GM12891 (cell line): Measurements from ENCODE around the gene FBXL17.

ENCODE experiments used
- DNase-seq: peaks from one replicate; pipeline ENCODE4 v3.0.0; 2011; ENCODE audit warnings: low spot score; ENCODE audit not compliant: insufficient read length
- FAIRE-seq: peaks from 2 replicates; lab custom pipeline; 2011; peaks lifted over from hg19 to GRCh38; lab: Jason Lieb, UNC
- PAX5 ChIP-seq: IDR thresholded peaks from 2 replicates; pipeline ENCODE4 v1.6.1; 2011; ENCODE audit warnings: low read length, moderate library complexity, mild to moderate bottlenecking; ENCODE audit not compliant: insufficient read depth, severe bottlenecking
- POLR2A ChIP-seq: IDR thresholded peaks from 2 replicates; pipeline ENCODE4 v1.6.1; 2011; ENCODE audit warnings: low read depth, low read length, control low read depth
- POLR2AphosphoS5 ChIP-seq: IDR thresholded peaks from 2 replicates; pipeline ENCODE4 v1.6.1; 2011; ENCODE audit warnings: low read depth, low read length, control low read depth
- POU2F2 ChIP-seq: IDR thresholded peaks from 2 replicates; pipeline ENCODE4 v1.6.1; 2011; ENCODE audit warnings: low read depth, mild to moderate bottlenecking, control low read depth, low read length, moderate library complexity
- SPI1 ChIP-seq: IDR thresholded peaks from 2 replicates; pipeline ENCODE4 v1.6.1; 2011; ENCODE audit warnings: low read depth, low read length, control low read depth
- TAF1 ChIP-seq: IDR thresholded peaks from 2 replicates; pipeline ENCODE4 v1.6.1; 2011; ENCODE audit warnings: low read depth, low read length, control low read depth

FBXL17 gene

DNA sequence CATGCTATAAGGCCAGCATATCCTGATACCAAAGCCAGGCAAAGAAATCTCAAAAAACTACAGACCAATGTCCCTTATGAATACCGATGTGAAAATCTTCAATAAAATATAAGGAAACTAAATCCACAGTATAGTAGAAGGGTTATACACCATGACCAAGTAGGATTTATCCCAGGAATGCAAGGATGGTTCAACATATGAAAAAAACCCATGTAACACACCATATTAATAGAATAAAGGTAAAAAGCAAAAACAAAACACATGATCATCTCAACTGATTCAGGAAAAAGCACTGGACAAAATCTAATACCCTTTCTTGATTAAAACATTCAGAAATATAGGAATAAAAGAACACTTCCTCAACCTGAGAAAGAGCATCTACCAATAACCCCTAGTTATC lies 6.1 kb downstream of the FBXL17 start:
- TF ChIP-seq POLR2A (no peak), POU2F2 (no peak)
- DNase-seq (no peak), FAIRE-seq (no peak)

DNA sequence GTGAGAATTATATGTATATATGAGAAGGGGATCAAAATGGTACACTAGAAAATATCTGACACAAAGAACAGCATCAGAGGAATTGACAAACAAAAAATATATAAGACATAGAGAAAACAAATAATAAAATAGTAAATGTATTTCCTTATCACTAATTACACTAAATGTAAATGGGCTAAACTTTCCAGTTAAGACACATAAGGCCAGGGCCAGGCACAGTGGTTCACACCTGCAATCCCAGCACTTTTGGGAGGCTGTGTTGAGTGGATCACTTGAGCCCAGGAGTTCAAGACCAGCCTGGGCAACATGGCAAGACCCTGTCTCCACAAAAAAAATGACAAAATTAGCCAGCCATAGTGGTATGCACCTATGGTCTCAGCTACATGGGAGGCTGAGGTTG lies 8.5 kb downstream of the FBXL17 start:
- FAIRE-seq (no peak), DNase-seq (no peak)
- TF ChIP-seq POLR2AphosphoS5 (no peak), POU2F2 (no peak), PAX5 (no peak), TAF1 (no peak), SPI1 (no peak), POLR2A (no peak)

DNA sequence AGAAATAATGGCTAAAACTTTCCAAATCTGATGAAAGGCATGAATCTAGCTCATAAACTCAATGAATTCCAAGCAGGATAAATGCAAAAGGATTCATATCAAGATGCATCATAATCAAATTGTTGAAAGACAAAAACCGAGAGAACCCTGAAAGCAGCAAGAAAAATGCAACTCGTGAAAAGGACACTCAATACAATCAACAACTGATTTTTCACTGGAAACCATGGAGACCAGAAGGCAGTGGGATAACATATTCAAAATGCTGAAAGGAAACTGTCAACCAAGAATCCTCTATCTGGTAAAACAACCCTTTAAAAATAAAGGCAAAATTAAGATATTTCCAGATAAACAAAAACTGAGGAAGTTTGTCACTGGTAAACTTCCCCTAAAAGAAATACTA lies 9.5 kb downstream of the FBXL17 start:
- DNase-seq (no peak), FAIRE-seq (no peak)
- TF ChIP-seq PAX5 (no peak), TAF1 (no peak), POU2F2 (no peak), POLR2A (no peak), POLR2AphosphoS5 (no peak), SPI1 (no peak)

DNA sequence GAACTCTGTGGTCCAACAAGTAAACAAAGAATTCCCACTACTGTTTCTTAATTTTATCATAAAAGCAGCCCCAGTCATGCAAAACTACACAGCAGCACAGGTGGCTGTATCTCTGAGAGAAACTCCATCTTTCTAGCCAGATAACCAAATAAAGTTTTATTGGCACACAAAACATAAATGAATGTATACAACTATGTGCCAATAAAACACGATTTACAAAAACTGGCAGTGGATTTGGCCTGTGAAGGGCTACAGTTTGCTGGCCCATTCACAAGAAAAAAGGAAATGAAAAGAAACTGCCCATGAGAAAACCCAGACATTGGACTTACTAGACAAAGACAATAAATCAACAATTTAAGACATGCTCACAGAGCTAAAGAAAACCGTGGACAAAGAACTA lies 10.6 kb downstream of the FBXL17 start:
- FAIRE-seq, result no peak
- no peak for DNase-seq
- TF ChIP-seq POLR2AphosphoS5 (no peak), SPI1 (no peak), PAX5 (no peak), POU2F2 (no peak), POLR2A (no peak), TAF1 (no peak)

DNA sequence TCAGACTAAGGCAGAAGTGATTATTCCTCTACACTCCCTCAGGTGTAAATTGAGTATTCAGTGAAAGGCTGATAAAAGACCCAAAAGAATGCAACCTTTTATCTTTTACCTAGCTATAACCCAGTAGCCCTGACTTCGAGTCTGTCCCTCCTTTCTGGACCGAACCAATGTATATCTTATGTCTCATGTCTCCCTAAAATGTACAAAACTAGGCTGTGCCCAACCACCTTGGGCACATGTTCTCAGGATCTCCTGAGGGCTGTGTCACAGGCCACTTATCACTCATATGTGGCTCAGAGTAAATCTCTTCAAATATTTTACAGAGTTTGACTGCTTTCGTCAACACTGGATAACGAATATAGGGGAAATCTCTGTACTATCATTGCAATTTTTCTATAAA lies 12.7 kb downstream of the FBXL17 start:
- TF ChIP-seq POLR2A (no peak), TAF1 (no peak), POU2F2 (no peak), POLR2AphosphoS5 (no peak), SPI1 (no peak), PAX5 (no peak)
- no peak for DNase-seq
- peak; percentile 9 for FAIRE-seq

DNA sequence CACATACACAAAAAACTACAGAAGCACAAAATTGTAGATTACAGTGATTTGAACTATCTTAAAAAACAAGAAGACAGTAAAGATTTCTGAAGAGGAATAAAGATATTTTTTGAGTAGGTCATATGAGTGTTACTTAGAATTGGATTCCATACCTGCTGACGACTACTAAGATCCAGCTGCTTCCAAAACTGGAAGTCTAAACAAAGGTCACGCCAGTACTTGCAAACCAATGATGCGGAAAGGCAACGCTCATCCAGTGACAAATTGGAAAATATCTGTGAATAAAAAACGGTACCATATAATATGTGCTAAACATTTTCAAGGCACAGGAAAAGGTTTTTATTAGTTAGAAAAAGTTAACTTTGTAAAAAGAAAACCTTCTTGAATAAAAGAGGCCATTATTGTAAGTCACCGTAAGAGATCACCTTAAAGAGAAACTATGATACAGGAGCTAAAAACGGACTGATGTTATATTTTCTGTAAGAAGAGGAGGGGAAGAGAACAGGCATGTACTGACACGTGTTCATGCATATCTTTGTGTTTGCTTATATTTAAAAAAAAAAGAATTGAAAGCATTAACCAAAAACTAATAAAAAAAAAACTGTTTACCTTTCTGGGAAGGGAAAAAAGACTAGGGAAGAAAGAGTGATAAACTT lies 14.1 kb downstream of the FBXL17 start:
- TF ChIP-seq PAX5 (no peak), SPI1 (no peak), POU2F2 (no peak), POLR2A (no peak), TAF1 (no peak), POLR2AphosphoS5 (no peak)
- FAIRE-seq (no peak), DNase-seq (no peak)

DNA sequence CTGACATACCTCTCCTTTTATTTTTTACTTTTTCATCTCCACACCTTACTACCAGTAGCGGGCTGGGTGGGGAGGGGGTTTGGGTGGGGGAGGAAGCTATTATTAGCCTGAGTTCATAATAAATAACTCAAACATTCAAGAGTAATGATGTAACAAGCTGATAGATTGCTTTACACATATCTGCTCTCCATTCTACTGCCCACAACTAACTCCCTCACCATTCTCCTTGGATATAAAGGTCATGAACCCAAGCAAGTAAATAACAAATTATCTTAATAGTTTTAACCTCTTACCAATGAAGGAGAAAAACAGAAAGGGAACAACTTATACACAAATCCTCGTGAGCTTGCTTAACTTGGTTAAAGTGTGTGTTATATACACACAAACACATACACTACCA lies 15.4 kb downstream of the FBXL17 start:
- DNase-seq (no peak), FAIRE-seq (peak; percentile 66)
- no peak for TF ChIP-seq POLR2AphosphoS5
- TF ChIP-seq POLR2A, result no peak
- TF ChIP-seq PAX5, result no peak
- TF ChIP-seq POU2F2, result no peak
- no peak for TF ChIP-seq SPI1
- no peak for TF ChIP-seq TAF1

DNA sequence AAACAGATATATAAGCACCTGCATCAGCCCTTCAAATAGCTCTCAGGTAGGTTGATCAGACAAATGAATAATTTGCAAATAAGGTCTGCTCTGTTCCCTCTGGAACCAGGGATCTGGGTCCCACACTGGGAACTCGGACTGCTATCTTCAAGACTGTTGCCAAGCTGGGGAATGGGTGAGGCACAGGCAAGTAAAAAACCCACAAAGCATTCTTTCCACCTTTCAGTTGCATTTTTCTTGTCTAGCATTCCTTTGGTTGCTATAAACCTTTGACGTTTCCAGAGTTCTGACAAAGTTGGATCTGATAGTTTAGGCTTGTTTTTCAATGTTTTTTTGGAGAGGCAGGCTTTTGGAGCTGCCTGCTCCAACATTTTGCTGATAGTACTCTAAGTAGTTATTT lies 20.1 kb downstream of the FBXL17 start:
- no peak for TF ChIP-seq SPI1
- TF ChIP-seq PAX5, result no peak
- no peak for DNase-seq
- FAIRE-seq, result no peak

DNA sequence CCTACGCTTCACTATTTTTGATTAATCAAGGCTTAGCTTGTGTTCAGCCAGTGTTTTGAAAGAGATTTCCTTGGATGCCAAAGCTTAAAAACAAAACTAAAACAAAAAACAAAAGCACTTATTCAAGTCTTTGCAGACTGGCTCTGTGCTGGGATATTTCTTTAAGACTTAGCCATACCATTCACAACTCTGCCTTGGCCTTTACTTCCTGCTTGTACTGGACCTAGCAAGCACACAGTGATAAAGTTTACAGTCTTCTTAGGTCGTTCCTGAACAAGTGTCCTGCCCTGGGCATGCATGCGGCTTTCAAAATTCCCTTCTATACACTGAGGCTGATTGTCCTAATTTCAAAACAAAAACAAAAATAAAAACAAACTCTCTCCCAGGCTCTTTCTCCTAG lies 20.7 kb downstream of the FBXL17 start:
- DNase-seq (no peak), FAIRE-seq (no peak)
- TF ChIP-seq PAX5, result no peak
- no peak for TF ChIP-seq POLR2A
- TF ChIP-seq TAF1, result no peak
- no peak for TF ChIP-seq SPI1
- TF ChIP-seq POU2F2, result no peak
- TF ChIP-seq POLR2AphosphoS5, result no peak

DNA sequence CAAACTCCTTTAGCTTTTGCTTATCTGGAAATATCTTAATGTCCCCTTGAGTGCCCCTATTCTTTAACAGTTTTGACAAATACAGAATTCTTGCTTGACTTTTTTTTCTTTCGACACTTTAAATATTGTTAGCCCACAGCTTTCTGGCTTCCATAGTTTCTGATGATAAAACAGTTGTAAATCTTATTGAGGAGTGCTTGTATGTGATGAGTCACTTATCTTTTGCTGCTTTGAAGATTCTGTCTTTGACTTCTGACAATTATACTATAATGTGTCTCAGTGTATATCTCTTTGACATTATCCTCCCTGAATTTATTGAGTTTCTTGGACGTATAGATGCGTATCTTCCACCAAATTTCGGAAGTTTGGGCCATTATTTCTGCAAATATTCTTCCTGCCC lies 21.6 kb downstream of the FBXL17 start:
- DNase-seq (no peak), FAIRE-seq (no peak)
- TF ChIP-seq POU2F2, result no peak
- TF ChIP-seq PAX5, result no peak
- TF ChIP-seq SPI1, result no peak
